Measurements from ENCODE around the gene GHDC. TPM values are rescaled to one million over a fixed set of nuclear protein-coding genes. Genes with fewer than 3 reads are reported as not detected.
"Not testable (repeated sequence)": the region's sequence is repeated elsewhere in the genome, so short reads cannot be mapped to it uniquely, and the experiment has no call there.

Gene GHDC
- total RNA-seq, 1 experiment from 2014 or later, result 13.9 TPM

DNA sequence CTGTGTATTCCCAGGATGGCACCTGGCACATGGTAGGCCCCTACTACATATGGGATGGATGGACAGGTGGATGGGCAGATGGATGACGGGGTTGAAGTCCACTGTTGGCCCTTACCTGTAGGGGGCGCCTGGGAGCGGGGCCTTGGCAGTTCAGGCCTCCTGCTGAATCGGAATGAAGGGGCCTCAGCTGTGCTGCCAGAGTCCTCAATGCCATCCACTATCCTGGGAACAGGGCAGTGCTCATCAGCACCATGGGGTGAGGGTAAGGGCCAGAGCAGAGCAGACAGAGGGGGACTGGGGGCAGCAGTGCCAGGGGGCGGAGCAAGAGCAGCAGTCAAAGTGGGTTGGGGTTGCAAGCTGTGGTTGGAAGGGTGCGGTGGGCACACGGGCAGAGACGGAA, 31.2 kb downstream of the GHDC start:
- DNase-seq (ENCODE audit: extremely low read depth, low read depth), result no peak

DNA sequence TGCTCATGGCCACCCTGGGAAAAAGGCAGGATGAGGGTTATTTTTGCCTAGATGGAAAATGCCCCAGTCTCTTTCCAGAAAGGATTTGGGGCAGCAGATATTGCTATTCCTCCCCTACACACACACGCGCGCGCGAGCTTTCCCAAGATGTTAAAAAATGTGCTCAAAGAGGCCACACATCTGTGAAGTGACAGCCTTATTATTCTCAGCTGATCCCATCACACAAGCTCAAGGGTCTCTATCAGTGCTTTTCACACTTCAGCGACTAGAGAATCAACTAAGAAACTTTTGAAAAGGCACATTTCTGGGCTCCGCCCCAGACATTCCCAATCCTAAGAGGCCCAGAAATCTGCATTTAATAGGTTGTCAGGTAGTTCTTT, 33.8 kb downstream of the GHDC start:
- DNase-seq (ENCODE audit: extremely low read depth, low read depth), result no peak

DNA sequence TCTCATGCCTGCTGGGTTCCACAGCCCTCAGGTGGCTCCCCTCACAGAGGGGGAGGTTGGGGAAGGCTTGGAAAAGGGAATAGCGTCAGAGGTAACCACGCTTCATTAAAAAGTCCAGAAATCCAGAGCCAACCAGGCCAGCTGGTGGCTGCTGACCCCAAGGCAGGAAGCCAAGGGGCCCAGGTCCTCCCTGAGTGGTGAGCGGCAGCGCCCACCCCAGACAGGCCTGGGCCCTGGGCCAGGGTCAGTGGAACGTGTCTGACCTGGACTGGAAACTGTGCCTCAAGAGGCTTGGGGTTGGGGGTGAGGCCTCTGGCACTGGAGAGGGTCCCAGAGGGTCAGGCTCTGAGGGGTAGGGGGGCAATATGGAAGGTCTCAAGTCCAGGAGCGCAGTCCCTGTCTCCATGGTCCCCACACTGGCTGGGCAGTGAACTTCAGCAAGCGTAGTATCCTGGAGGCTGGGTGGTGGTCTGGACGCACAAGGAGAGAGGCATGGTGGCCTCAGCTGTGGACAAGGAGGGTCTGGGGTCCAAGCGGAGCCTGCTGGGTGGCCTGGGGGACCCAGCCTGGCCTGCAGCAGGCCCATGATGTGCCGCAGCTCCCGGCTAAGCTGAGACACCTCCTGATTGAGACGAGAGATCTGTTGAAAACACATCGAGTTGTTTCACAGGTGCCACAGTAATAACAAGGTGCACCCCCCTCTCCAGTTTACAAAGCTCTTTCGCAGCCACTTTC, 34.3 kb downstream of the GHDC start:
- DNase-seq (ENCODE audit: extremely low read depth, low read depth), result no peak

DNA sequence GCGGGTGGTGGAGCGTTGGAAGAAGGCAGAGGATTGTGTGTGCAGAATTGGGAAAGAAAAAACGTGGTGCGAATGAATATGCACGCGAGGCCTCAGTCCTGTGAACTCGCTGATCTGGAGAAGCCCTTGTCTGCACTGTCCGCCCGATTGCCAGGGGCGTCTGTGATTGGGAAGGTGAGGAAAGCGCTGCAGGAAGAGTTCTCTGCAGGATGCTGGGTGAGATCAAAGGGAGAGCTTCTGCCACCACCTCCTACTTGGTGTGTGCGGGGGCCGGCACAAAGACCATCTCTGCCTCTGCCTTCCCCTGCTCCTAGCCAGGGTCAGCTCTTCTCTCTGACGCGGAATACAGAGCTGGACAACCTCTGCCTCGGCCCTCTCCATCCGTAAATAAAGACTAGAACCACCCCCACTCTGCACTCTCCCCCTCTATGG, 38.7 kb downstream of the GHDC start:
- no peak for DNase-seq (ENCODE audit: extremely low read depth, low read depth)

DNA sequence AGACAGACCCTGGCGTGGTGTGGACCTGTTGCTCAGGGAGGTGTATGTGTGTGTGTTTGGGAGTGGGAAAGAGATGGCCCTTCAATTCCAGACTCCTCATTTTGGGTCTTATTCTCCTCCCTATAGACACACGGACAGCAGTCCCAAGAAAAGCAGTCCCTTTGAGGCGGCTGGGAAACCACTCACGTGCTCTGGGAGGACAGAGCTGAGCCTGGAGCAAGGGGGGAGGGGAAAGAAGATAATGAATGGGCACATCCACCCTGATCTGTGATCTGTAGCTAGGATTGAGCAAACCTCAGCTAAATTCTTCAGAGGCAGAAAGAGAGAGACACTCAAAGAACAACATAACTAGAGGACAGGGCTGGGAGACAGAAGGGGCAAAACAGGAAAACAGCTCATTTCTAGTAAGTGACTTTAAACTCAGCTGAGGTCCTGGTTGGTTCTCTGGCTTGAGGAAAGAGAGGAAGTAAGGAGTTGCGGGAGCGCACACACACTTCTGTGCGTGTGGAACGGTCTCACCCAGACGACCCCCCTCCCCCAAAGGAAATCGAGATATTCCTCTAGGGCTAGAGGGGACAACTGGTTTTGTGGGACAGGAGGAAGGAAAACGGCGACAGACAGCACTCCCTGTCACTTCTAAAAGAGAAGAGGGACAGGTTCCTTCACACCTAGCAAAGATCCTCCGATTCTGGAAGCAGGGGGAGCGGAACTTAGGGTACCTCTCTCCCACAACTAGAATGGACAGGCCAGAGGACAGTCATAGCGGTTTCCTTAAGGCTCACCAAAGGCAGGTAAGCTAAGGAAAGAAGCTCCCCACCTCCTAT, 40.2 kb downstream of the GHDC start:
- DNase-seq (ENCODE audit: extremely low read depth, low read depth), result no peak

DNA sequence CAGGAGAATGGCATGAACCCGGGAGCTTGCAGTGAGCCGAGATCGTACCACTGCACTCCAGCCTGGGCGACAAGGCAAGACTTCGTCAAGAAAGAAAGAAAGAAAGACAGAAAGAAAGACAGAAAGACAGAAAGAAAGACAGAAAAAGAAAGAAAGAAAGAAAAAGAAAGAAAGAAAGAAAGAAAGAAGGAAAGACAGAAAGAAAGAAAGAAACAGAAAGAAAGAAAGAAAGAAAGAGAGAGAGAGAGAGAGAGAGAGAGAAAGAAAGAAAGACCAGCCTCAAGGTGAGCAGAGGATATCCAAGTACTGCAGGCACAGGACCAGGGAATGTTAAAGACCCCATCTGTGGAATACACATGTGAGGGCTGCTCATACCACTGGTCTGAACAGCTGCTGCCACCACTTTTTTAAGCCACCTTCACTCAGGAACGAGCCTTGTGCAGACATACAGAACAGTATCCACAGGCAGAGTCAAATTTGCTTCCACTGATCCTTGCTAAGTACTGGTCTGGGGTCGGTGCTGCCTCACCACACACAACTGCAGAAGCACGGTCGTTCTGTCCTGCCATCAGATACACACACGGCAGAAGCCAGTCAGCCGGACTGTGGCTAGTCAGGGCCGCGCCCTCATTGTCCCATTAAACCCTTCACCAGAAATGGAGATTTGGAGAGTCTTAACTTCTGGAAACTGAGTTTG, 47.2 kb downstream of the GHDC start:
- no peak for DNase-seq (ENCODE audit: extremely low read depth, low read depth)

DNA sequence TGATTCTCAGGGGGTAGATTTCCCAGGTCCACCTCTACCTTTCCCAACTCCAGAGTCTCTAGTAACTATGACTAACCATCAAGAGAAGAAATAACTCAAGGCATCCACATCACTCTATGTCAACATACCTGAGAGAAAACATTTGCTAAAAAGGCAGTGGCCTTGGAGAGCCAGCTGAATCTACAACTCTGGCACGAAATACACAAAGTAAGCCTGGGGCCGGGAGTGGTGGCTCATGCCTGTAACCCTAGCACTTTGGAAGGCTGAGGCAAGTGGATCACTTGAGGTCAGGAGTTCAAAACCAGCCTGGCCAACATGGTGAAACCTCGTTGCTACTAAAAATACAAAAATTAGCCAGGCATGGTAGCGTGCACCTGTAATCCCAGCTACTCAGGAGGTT, 51.2 kb downstream of the GHDC start:
- DNase-seq (ENCODE audit: extremely low read depth, low read depth), result not testable (repeated sequence)

DNA sequence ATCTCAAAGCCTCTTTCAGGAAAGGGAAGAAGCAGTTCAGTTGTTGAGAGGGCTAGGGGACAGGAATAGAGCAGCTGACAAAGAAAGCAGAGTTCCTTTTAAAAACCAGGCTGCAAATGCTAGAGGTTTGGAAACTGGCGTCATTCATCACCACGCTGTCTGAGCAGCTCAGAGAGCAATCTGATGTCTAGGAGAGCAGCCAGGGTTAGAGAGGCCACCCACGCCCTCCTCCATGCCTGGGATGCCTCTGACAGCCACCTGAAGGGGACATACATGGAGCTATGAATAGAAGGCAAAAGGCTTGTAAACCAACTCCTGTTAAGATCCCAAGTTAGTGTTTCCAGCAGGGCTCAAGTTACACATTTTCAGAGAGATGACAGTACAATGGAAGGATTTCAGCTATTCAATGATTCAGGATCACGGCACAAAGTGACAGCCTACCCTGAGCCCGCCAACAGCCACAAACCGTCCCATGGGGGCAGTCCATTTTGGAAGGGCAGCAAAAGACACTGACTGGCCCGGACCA, 51.9 kb downstream of the GHDC start:
- no peak for DNase-seq (ENCODE audit: extremely low read depth, low read depth)

DNA sequence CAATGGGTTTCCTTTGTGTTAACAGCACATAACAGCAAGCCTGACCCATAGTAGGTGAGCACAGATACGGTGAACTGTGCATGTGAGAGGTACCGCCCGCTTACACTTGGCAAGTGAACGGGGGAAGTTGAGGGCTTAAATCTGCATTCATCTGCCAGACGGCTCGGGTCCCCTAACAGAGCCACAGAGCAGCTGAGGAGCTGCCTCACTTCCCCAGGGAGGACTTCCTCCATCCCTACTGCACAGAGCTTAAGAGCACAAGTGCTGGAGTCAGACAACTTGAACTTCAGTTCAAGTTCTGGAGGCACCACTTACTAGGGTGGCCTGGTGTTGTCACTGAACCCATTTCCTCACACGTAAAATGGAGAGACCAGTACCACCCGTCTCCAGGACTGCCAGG, 52.9 kb downstream of the GHDC start:
- no peak for DNase-seq (ENCODE audit: extremely low read depth, low read depth)

DNA sequence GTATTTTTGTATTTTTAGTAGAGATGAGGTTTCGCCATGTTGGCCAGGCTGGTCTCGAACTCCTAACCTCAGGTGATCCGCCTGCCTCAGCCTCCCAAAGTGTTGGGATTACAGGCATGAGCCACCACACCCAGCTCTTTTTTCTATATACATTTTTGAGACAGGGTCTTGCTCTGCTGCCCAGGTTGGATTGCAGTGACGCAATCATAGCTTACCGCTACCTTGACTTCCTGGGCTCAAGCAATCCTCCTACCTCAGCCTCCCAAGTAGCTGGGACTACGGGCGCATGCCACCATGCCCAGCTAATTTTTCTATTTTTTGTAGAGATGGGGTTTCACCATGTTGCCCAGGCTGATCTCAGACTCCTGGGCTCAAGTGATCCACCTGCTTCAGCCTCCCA, 53.6 kb downstream of the GHDC start:
- not testable (repeated sequence) for DNase-seq (ENCODE audit: extremely low read depth, low read depth)

Other genes with a start within 250 kb of the GHDC start
- 26.4 and 35.2 TPM in 2 replicates for gene CNP, start 227.7 kb downstream of the GHDC start, total RNA-seq (2014; rRNA removed; shearing (Covaris generic))
- gene DNAJC7, start 177.1 kb downstream of the GHDC start, total RNA-seq (2014; rRNA removed; shearing (Covaris generic)), result 107 and 109 TPM in 2 replicates
- 53.1 and 60.9 TPM in 2 replicates for gene NKIRAS2, start 174.4 kb downstream of the GHDC start, total RNA-seq (2014; rRNA removed; shearing (Covaris generic))
- gene C17orf113, start 143.9 kb downstream of the GHDC start, total RNA-seq (2014; rRNA removed; shearing (Covaris generic)), result 1.2 and 1.5 TPM in 2 replicates
- 0.10 and 0.20 TPM in 2 replicates for gene ZNF385C, start 96.0 kb downstream of the GHDC start, total RNA-seq (2014; rRNA removed; shearing (Covaris generic))
- 3.7 and 3.8 TPM in 2 replicates for gene DHX58, start 81.8 kb downstream of the GHDC start, total RNA-seq (2014; rRNA removed; shearing (Covaris generic))
- 19.2 and 23.4 TPM in 2 replicates for gene KAT2A, start 73.1 kb downstream of the GHDC start, total RNA-seq (2014; rRNA removed; shearing (Covaris generic))
- 0.07 TPM in 1 of 2 replicates, not detected in the other for gene HSPB9, start 71.7 kb downstream of the GHDC start, total RNA-seq (2014; rRNA removed; shearing (Covaris generic))
- 66.0 and 66.5 TPM in 2 replicates for gene RAB5C, start 39.5 kb downstream of the GHDC start, total RNA-seq (2014; rRNA removed; shearing (Covaris generic))
- gene KCNH4, start 13.4 kb downstream of the GHDC start, total RNA-seq (2014; rRNA removed; shearing (Covaris generic)), result 0.05 TPM in 1 of 2 replicates, not detected in the other
- not detected in 2 replicates for gene HCRT, start 9.0 kb downstream of the GHDC start, total RNA-seq (2014; rRNA removed; shearing (Covaris generic))
- 29.4 and 38.0 TPM in 2 replicates for gene STAT5B, start 81.9 kb upstream of the GHDC start, total RNA-seq (2014; rRNA removed; shearing (Covaris generic))
- gene STAT5A, start 94.0 kb upstream of the GHDC start, total RNA-seq (2014; rRNA removed; shearing (Covaris generic)), result 1.6 and 2.9 TPM in 2 replicates
- gene STAT3, start 193.9 kb upstream of the GHDC start, total RNA-seq (2014; rRNA removed; shearing (Covaris generic)), result 34.4 and 34.6 TPM in 2 replicates
- 64.0 and 70.4 TPM in 2 replicates for gene CAVIN1, start 228.8 kb upstream of the GHDC start, total RNA-seq (2014; rRNA removed; shearing (Covaris generic))

Measured in NCI-H460 (cell line).